Prostate gland (tissue), 2 donors: ENCODE measurements around the gene MCU.

Experiments used
- POLR2A ChIP-seq: fragments of 450-650 bp; IDR thresholded peaks from one replicate; pipeline ENCODE4 v1.6.1; 2016; ENCODE audit warnings: antibody characterized with exemption, mild to moderate bottlenecking
- POLR2AphosphoS5 ChIP-seq: sonication (generic); formaldehyde crosslinking; IDR thresholded peaks from one replicate; pipeline ENCODE4 v1.6.1; 2017; ENCODE audit warnings: antibody characterized with exemption
- TF ChIP-seq, protein P1 (sequence below), 4 experiments: fragments of 200-600 bp in 2 of 4; fragments of 450-650 bp in 2 of 4; sonication (generic) in 2 of 4; IDR thresholded peaks; 1 replicate in 3 of 4; 2 replicates in 1 of 4; pipeline ENCODE4 v1.5.1; 2016 to 2019; ENCODE audit warnings: antibody characterized with exemption in 4 of 4, mild to moderate bottlenecking in 2 of 4, moderate library complexity in 2 of 4

DNA sequence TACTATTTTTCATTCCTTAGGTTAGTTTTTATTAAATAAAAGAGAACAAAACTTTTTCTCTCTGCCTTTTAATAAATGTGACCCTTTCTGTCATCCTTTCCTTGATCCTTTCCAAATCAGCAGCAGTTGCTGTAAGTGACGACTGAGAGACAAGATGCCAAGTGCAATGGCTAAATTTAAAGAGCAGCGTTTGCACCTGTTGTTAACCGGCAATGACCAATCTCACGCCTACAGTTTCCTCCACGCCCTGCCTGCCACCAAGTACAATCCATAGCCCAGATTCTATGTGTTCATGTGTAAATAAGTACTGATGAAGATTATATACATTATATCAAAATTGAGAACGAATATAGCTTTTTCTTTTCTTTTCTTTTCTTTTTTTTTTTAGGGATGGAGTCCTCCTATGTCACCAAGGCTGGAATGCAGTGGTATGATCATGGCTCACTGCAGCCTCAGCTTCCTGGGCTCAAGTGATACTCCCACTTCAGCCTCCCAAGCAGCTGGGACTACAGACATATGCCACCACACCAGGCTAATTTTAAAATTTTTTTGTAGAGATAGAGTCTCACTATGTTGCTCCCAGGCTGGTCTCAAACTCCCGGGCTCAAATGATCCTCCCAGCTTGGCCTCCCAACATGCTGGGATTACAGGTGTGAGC, 6.5 kb upstream of the MCU start:
- no peak for TF ChIP-seq POLR2AphosphoS5
- TF ChIP-seq, protein P1, sequence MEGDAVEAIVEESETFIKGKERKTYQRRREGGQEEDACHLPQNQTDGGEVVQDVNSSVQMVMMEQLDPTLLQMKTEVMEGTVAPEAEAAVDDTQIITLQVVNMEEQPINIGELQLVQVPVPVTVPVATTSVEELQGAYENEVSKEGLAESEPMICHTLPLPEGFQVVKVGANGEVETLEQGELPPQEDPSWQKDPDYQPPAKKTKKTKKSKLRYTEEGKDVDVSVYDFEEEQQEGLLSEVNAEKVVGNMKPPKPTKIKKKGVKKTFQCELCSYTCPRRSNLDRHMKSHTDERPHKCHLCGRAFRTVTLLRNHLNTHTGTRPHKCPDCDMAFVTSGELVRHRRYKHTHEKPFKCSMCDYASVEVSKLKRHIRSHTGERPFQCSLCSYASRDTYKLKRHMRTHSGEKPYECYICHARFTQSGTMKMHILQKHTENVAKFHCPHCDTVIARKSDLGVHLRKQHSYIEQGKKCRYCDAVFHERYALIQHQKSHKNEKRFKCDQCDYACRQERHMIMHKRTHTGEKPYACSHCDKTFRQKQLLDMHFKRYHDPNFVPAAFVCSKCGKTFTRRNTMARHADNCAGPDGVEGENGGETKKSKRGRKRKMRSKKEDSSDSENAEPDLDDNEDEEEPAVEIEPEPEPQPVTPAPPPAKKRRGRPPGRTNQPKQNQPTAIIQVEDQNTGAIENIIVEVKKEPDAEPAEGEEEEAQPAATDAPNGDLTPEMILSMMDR (IDR thresholded peaks at IDR 0.05), result no peak
- TF ChIP-seq POLR2A, result no peak
